Measurements from ENCODE around the gene ARHGEF16. TPM values are rescaled to one million over a fixed set of nuclear protein-coding genes. Genes with fewer than 3 reads are reported as not detected.

Gene ARHGEF16
- total and polyA plus RNA-seq, 8 donors: 14.6 to 149 (median 39.2) TPM

- peaks cover 0 to 17% (median 13%) of the 10 kb centered on the region in 4 donors for H3K36me3 ChIP-seq
Measured at GRCh38 chr1:3481836-3482375, 27.4 kb downstream of the ARHGEF16 start.

GRCh38 chr1:3482378-3482849 lies 27.9 kb downstream of the ARHGEF16 start:
- peak; percentile 83 to 88 for DNase-seq
- TF ChIP-seq POLR2AphosphoS5 (IDR thresholded peaks at IDR 0.05): peak in 1 of 3 donors; percentile 46
- peak in 3 of 7 experiments; percentile 11 to 13 (median 11) for TF ChIP-seq CTCF (IDR thresholded peaks at IDR 0.05)
- TF ChIP-seq POLR2A (IDR thresholded peaks at IDR 0.05): no peak
- WGBS, 5 donors: 26 to 41% (median 29%) methylated on average over 7 to 18 of the region's 18 CpGs

More at GRCh38 chr1:3481836-3482375, 27.4 kb downstream of the ARHGEF16 start:
- no peak overlapping the region for H3K4me3 ChIP-seq
- TF ChIP-seq CTCF (IDR thresholded peaks at IDR 0.05) (no peak), POLR2AphosphoS5 (IDR thresholded peaks at IDR 0.05) (no peak), EP300 (IDR thresholded peaks at IDR 0.05) (no peak), POLR2A (IDR thresholded peaks at IDR 0.05) (no peak)
- 33 to 53% (median 51%) methylated on average over 3 to 20 of the region's 20 CpGs for WGBS, 5 donors
- H3K27ac ChIP-seq: peak overlapping the region; percentile 68 to 79 (median 77)
- H3K4me1 ChIP-seq: peaks cover 16 to 36% (median 27%) of the 10 kb centered on the region in 4 donors
- H3K9me3 ChIP-seq: no peaks in the 10 kb centered on the region
- peak in 1 of 2 donors; percentile 32 for DNase-seq
- intact Hi-C loops (cut with DNase I; ENCODE audit: low total_unique reads): no loop called here
- H3K27me3 ChIP-seq: peaks cover 0 to 25% (median 0%) of the 10 kb centered on the region in 3 donors

GRCh38 chr1:3483380-3483779 lies 28.9 kb downstream of the ARHGEF16 start:
- Histone ChIP-seq H3K4me1 (peaks cover 16 to 36% (median 27%) of the 10 kb centered on the region in 4 donors), H3K4me3 (no peak overlapping the region), H3K36me3 (peaks cover 0 to 12% (median 3%) of the 10 kb centered on the region in 4 donors), H3K27ac (peak overlapping the region in 3 of 5 donors; percentile 74 to 78 (median 77)), H3K9me3 (peaks cover 0 to 4% (median 1%) of the 10 kb centered on the region in 4 donors), H3K27me3 (peaks cover 0 to 24% (median 0%) of the 10 kb centered on the region in 3 donors)
- WGBS, 5 donors: 44 to 72% (median 58%) methylated on average over 4 to 14 of the region's 14 CpGs
- intact Hi-C loops (cut with DNase I; ENCODE audit: low total_unique reads): no loop called here
- no peak for DNase-seq
- no peak for TF ChIP-seq CTCF (IDR thresholded peaks at IDR 0.05)
- TF ChIP-seq EP300 (IDR thresholded peaks at IDR 0.05): no peak
- no peak for TF ChIP-seq POLR2A (IDR thresholded peaks at IDR 0.05)
- no peak for TF ChIP-seq POLR2AphosphoS5 (IDR thresholded peaks at IDR 0.05)

More at GRCh38 chr1:3482378-3482849, 27.9 kb downstream of the ARHGEF16 start:
- H3K27ac ChIP-seq: peak overlapping the region; percentile 53 to 78 (median 74)
- intact Hi-C loops (cut with DNase I; ENCODE audit: low total_unique reads): no loop called here
- no peaks in the 10 kb centered on the region for H3K9me3 ChIP-seq
- H3K4me3 ChIP-seq: no peak overlapping the region
- peaks cover 0 to 17% (median 11%) of the 10 kb centered on the region in 4 donors for H3K36me3 ChIP-seq
- H3K27me3 ChIP-seq: peaks cover 0 to 24% (median 0%) of the 10 kb centered on the region in 3 donors
- H3K4me1 ChIP-seq: peaks cover 16 to 36% (median 27%) of the 10 kb centered on the region in 4 donors

- TF ChIP-seq CTCF (IDR thresholded peaks at IDR 0.05): peak in 5 of 7 experiments; percentile 83 to 93 (median 90)
- TF ChIP-seq EP300 (IDR thresholded peaks at IDR 0.05): no peak
- no peak for TF ChIP-seq POLR2A (IDR thresholded peaks at IDR 0.05)
- Histone ChIP-seq H3K36me3 (peaks cover 0 to 8% (median under 1%) of the 10 kb centered on the region in 4 donors), H3K4me3 (no peak overlapping the region), H3K9me3 (peaks cover 0 to 6% (median 2%) of the 10 kb centered on the region in 4 donors), H3K27ac (no peak overlapping the region), H3K4me1 (peaks cover 16 to 36% (median 27%) of the 10 kb centered on the region in 4 donors), H3K27me3 (peaks cover 0 to 24% (median 0%) of the 10 kb centered on the region in 3 donors)
- WGBS, 5 donors: 29 to 42% (median 38%) methylated on average over 20 to 31 of the region's 31 CpGs
- DNase-seq: peak; percentile 67 to 68
- intact Hi-C loops (cut with DNase I; ENCODE audit: low total_unique reads): no loop called here
Measured at GRCh38 chr1:3483801-3484444, 29.5 kb downstream of the ARHGEF16 start.
